HepG2 (cell line): ENCODE data around the gene ACBD3. TPM values are rescaled to one million over a fixed set of nuclear protein-coding genes. Genes with fewer than 3 reads are reported as not detected.

ENCODE experiments used
- ATAC-seq: fragments of 200-7000 bp; cut with Tn5 transposase; 3 replicates; pipeline ENCODE4 v1.9.1; 2020; ENCODE audit warnings: mild to moderate bottlenecking, moderate library complexity
- BruUV-seq: library from RNA; stranded (reverse); fragments of 400-500 nt; replicated peaks from 2 replicates; lab custom pipeline; 2021; lab: Mats Ljungman, UMichigan
- CTCF ChIA-PET: fragments of 300-600 bp; formaldehyde crosslinking; extraction: SDS; loops from one replicate; lab custom pipeline; 2021; ENCODE audit warnings: low total read pairs, inconsistent platforms, low intra/inter-chr PET ratio; lab: Yijun Ruan, JAX
- POLR2A ChIA-PET: fragments of 350-600 bp; sonication (Branson Sonifier 250); formaldehyde crosslinking; loops from one replicate; lab custom pipeline; 2020; ENCODE audit warnings: antibody characterized with exemption, inconsistent platforms; lab: Yijun Ruan, JAX
- DNase-seq: peaks from one replicate; pipeline ENCODE4 v3.0.0-alpha.2; 2015; ENCODE audit warnings: low spot score
- FAIRE-seq: peaks from 3 replicates; lab custom pipeline; 2011; peaks lifted over from hg19 to GRCh38; lab: Jason Lieb, UNC
- H2AFZ ChIP-seq: one replicate; pipeline ENCODE4 v1.6.1; 2011; ENCODE audit warnings: low read length, inconsistent platforms
- H3K27ac ChIP-seq: fragments of 300-600 bp; 3 replicates; pipeline ENCODE4 v1.8.0; 2011; ENCODE audit warnings: mixed run types, mild to moderate bottlenecking, mixed read lengths, low read length, inconsistent platforms; ENCODE audit not compliant: insufficient read depth; ENCODE audit errors: extremely low read length
- H3K27me3 ChIP-seq, 2 experiments: fragments of 200-600 bp in 1 of 2; 2 replicates in 1 of 2; 3 replicates in 1 of 2; pipeline versions ENCODE4 v1.6.0 to v1.8.0; 2011; ENCODE audit warnings: low read length in 2 of 2, mild to moderate bottlenecking in 2 of 2, moderate library complexity in 2 of 2, inconsistent platforms in 1 of 2; ENCODE audit not compliant: insufficient read depth in 2 of 2, control insufficient read depth in 1 of 2
- H3K36me3 ChIP-seq, 2 experiments: fragments of 200-600 bp in 1 of 2; replicated peaks in 1 of 2; 2 replicates in 1 of 2; 3 replicates in 1 of 2; pipeline versions ENCODE4 v1.5.1 to v1.8.0; 2011; ENCODE audit warnings: low read length in 2 of 2, inconsistent platforms in 1 of 2; ENCODE audit not compliant: insufficient read depth in 2 of 2, control insufficient read depth in 1 of 2
- H3K4me1 ChIP-seq: 2 replicates; pipeline ENCODE4 v1.5.1; 2012; ENCODE audit warnings: low read length, inconsistent platforms; ENCODE audit not compliant: insufficient read depth
- H3K4me2 ChIP-seq: 2 replicates; pipeline ENCODE4 v1.6.0; 2011; ENCODE audit warnings: low read depth, low read length, inconsistent platforms
- H3K4me3 ChIP-seq, 3 experiments: fragments of 200-600 bp in 1 of 3; sonication (generic), shearing (Covaris generic) in 1 of 3; replicated peaks in 1 of 3; 2 replicates each; pipeline ENCODE4 v1.5.1; 2011 to 2016; ENCODE audit warnings: low read length in 3 of 3, inconsistent platforms in 2 of 3, low read depth in 2 of 3, mild to moderate bottlenecking in 2 of 3, control low read depth in 1 of 3, mixed read lengths in 1 of 3; ENCODE audit not compliant: insufficient read depth in 1 of 3
- H3K79me2 ChIP-seq: one replicate; pipeline ENCODE4 v1.6.1; 2011; ENCODE audit warnings: low read length, inconsistent platforms; ENCODE audit not compliant: insufficient read depth
- H3K9ac ChIP-seq: 2 replicates; pipeline ENCODE4 v1.6.0; 2011; ENCODE audit warnings: mild to moderate bottlenecking, low read depth, low read length, inconsistent platforms; ENCODE audit not compliant: insufficient read depth
- H3K9me3 ChIP-seq: 2 replicates; pipeline ENCODE4 v1.5.1; 2012; ENCODE audit warnings: mild to moderate bottlenecking, low read length
- H4K20me1 ChIP-seq: 2 replicates; pipeline ENCODE4 v1.6.0; 2011; ENCODE audit warnings: inconsistent platforms, mild to moderate bottlenecking, low read length, moderate library complexity; ENCODE audit not compliant: insufficient read depth
- DMTF1 ChIP-seq: sonication (generic); formaldehyde crosslinking; IDR thresholded peaks from 2 replicates; pipeline ENCODE4 v1.4.0; 2020; ENCODE audit warnings: mild to moderate bottlenecking, missing genetic modification reagents
- GTF2F1 ChIP-seq: fragments of 150-350 bp; IDR thresholded peaks from 2 replicates; pipeline ENCODE4 v1.6.1; 2014; ENCODE audit warnings: low read length
- HMGXB3 ChIP-seq: sonication (generic); formaldehyde crosslinking; IDR thresholded peaks from 2 replicates; pipeline ENCODE4 v1.4.0; 2020; ENCODE audit warnings: missing genetic modification reagents, borderline replicate concordance
- NFYC ChIP-seq: IDR thresholded peaks from 2 replicates; pipeline ENCODE4 v1.6.1; 2016; ENCODE audit warnings: missing genetic modification reagents, missing compliant biosample characterization
- SMAD3 ChIP-seq: sonication (generic); formaldehyde crosslinking; IDR thresholded peaks from 2 replicates; pipeline ENCODE4 v1.4.0; 2020; ENCODE audit warnings: missing genetic modification reagents
- ZNF629 ChIP-seq: sonication (generic); formaldehyde crosslinking; conservative IDR thresholded peaks from 2 replicates; pipeline ENCODE4 v1.5.0; 2020; ENCODE audit warnings: missing genetic modification reagents
- WGBS: methylation state at CpG from one replicate; pipeline ENCODE4 v1.1.6; 2017; ENCODE audit warnings: low lambda C conversion rate; 5-methylcytosine and 5-hydroxymethylcytosine counted together
- in situ Hi-C: cut with HindIII; loops from 2 replicates; pipeline ENCODE4 v1.10.0; 2017; ENCODE audit warnings: low pct_unique_long_range_greater_than_20kb; ENCODE audit not compliant: extremely low pct_ligation_motif_present
- intact Hi-C: fragments of 100-400 bp; cut with micrococcal nuclease; formaldehyde crosslinking; loops from one replicate; pipeline ENCODE4 v1.10.0; 2022; ENCODE audit not compliant: unreplicated experiment
- polyA plus RNA-seq, 8 experiments: library from polyadenylated mRNA; depleted of rRNA in 3 of 8; stranded (reverse) in 7 of 8; unstranded in 1 of 8; fragments of >200 nt; fragmentation: Illumina TruSeq in 4 of 8; extraction: Trizol in 4 of 8; gene quantifications; 2 replicates each; pipeline versions ENCODE4 v1.2.1 to v1.2.3, GENCODE V29; 2011 to 2016; ENCODE audit warnings: low read depth in 4 of 8, missing spikeins in 1 of 8, mixed read lengths in 1 of 8; ENCODE audit not compliant: insufficient read depth in 1 of 8
- total RNA-seq, 5 experiments: library from RNA; depleted of rRNA; stranded (reverse); fragments of >200 nt; fragmentation: Illumina TruSeq; extraction: Trizol; gene quantifications; 2 replicates each; pipeline ENCODE4 v1.2.3, GENCODE V29; 2016; ENCODE audit warnings: low read depth in 1 of 5

The ACBD3 gene
- total and polyA plus RNA-seq, 2 of the 13 experiments (the other 11 are each of a cell fraction or from before 2014, with no cell fraction given), result 24.3 to 39.3 TPM

- DNase-seq (no peak), FAIRE-seq (no peak), ATAC-seq (no peak)
- no peaks in the 10 kb centered on the region for H3K79me2 ChIP-seq
- H3K4me1 ChIP-seq, result peaks cover 58% of the 10 kb centered on the region
- H3K27ac ChIP-seq, result peak overlapping the region; percentile 12
- ChIA-PET CTCF (no interaction called here), POLR2A (no interaction called here)
- no peaks in the 10 kb centered on the region; a peak in 1 of 5 replicates for H3K27me3 ChIP-seq
- in situ Hi-C loops (no loop called here), intact Hi-C loops (no loop called here)
- WGBS, result 92% methylated on average over 3 of the region's 3 CpGs
- no peaks in the 10 kb centered on the region for H4K20me1 ChIP-seq
- H3K9ac ChIP-seq, result no peak overlapping the region
- TSS peak; percentile 44 for BruUV-seq
- H2AFZ ChIP-seq, result no peak overlapping the region
- H3K4me2 ChIP-seq, result no peak overlapping the region
- H3K4me3 ChIP-seq, result no peak overlapping the region
- no peaks in the 10 kb centered on the region for H3K9me3 ChIP-seq
- no peak for TF ChIP-seq DMTF1 (CRISPR knock-in tag)
- TF ChIP-seq ZNF629 (CRISPR knock-in tag), result no peak
- TF ChIP-seq NFYC (CRISPR knock-in tag), result no peak
- TF ChIP-seq GTF2F1, result no peak
- no peak for TF ChIP-seq HMGXB3 (CRISPR knock-in tag)
- no peak for TF ChIP-seq SMAD3 (CRISPR knock-in tag)
- H3K36me3 ChIP-seq, result peaks cover 2 to 4% of the 10 kb centered on the region in 2 experiments; a peak in 2 of 5 replicates
Observed at GRCh38 chr1:226226601-226227000, 40.1 kb upstream of the ACBD3 start.
